ENCODE measurements around the gene ZFYVE9.
"Not testable (repeated sequence)": the region's sequence is repeated elsewhere in the genome, so short reads cannot be mapped to it uniquely, and the experiment has no call there.

Gene ZFYVE9

DNA sequence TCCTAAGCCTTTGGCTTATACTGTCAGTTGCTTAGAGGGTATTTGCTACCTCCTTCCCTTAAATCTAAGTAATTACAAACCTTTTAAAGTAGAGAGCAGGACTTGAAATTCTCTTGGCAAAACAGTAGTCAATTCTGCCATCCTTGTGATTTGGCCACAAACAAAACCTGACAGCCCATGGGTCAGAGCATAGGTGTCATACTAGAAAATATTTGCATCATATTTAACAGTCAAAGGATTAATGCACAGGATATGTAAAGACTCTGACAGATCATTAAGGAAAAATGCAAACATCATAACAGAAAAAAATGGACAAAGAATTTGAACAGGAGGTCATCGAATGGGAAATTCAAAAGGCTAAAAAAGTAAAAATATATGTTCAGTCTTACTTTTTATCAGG lies 50.5 kb downstream of the ZFYVE9 start:
- DNase-seq: no peak

DNA sequence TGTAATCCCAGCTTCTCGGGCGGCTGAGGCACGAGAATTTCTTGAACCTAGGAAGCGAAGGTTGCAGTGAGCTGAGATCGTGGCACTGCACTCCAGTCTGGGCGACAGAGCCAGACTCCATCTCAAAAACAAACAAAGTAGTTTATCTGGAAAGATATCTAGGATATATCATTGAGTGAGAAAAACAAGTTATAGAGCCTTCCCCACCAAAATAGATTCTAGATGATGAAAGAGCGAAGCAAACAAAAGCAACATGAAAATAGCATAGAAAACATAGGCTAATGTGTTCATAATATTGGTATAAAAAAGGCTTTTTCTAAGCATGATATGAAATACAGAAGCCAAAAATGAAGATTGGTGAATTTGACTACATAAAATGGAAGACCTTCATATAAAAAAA lies 52.1 kb downstream of the ZFYVE9 start:
- DNase-seq: no peak

GRCh38 chr1:52195161-52195560 lies 53.3 kb downstream of the ZFYVE9 start:
- no peak for DNase-seq

DNA sequence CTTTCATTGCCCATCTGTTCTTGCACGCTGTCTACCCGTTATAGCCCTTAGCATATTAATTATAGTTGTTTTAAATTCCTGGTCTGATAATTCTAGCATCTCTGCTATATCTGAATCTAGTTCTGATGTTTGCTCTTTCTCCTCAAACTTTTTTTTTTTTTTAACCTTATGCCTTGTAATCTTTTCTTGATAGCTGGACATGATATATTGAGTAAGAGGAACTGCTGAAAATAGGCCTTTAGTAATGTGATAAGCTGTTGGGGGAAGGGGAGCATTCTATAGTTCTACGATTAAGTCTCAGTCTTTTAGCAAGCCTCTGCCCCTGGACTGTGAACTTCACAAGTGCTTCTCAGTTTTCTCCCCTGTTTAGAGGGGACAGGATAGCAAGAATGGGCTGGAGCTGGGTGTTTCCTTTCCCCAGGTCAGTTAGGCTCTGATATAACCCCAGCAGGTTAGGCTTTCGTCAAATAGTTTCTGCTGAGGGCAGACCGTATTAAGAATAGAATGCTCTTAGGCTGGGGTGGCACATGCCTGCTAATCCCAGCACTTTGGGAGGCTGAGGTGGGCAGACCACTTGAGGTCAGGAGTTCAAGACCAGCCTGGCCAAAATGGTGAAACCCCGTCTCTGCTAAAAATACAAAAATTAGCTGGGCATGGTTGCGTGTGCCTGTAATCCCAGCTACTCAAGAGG lies 62.2 kb downstream of the ZFYVE9 start:
- DNase-seq: no peak

DNA sequence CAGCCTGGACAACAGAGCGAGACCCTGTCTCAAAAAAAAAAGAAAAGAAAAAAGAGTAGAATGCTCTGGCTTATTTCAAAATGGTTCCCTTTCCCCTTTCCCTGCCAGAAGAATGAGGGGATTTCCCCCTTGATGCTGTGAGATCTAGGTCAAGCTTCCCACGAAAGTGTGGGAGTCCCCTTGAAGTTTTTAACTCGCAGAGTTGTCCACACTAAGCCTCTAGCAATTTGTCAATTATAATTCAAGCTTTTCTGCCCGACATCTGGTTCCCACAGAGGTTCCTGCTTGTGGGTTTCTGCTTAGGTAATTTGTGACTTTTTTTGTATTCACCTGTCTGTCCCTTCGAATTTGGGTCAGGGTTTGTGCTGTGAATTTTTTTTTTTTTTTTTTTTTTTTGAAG lies 62.8 kb downstream of the ZFYVE9 start:
- DNase-seq: no peak

DNA sequence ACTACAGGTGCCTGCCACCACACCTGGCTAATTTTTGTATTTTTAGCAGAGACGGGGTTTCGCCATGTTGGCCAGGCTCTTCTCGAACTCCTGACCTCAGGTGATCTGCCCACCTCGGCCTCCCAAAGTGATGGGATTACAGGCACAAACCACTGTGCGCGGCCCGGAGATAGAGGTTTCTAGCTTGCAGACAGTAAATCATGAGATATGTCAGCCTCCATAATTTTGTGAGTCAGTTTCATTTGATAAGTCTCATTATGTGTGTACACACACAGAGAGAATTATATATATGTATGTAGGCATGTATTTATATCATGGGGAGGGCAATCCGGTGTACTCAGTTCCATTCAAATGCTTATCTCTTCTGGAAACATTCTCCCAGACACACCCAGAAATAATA lies 64.8 kb downstream of the ZFYVE9 start:
- not testable (repeated sequence) for DNase-seq

DNA sequence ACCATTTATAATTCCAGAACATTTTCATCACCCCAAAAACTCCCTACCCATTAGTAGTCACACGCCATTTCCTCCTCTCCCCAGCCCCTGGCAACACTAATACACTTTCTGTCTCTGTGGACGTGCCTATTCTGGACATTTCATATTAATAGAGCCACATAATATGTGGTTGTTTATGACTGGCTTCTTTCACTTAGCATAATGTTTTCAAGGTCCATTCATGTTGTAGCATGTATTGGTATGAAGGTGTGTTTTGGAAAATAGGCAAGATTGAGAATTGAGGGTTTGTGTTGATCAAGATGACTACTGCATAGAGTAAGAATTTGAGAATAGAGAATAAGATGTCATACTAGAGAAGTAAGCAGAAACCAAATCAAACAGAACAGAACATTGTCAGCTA lies 67.5 kb downstream of the ZFYVE9 start:
- no peak for DNase-seq

DNA sequence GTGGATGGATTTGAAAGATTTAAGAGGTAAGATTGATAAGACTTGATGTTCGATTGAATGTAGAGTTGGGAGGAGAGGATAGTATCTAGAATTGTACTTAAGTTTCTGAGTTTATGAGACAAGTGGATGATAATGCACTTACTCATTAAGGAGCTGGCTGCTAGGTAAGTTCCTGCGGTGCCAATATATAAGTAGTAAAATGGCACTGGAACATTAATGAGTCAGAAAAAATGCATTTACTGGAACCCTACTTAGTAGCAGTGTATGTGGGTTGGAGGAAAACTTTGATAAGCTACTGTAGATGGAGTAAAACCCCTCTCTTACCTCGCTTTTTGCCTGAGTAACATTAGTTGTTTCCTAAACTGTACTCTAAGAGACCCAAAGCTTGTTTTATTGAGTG lies 68.2 kb downstream of the ZFYVE9 start:
- no peak for DNase-seq

GRCh38 chr1:52216907-52217458 lies 75.1 kb downstream of the ZFYVE9 start:
- no peak for DNase-seq

- DNase-seq: no peak
Measured at GRCh38 chr1:52225174-52225573, 83.3 kb downstream of the ZFYVE9 start.

- no peak for DNase-seq
Measured at GRCh38 chr1:52229494-52229893, 87.6 kb downstream of the ZFYVE9 start.

- no peak for DNase-seq
Measured at GRCh38 chr1:52233463-52233862, 91.6 kb downstream of the ZFYVE9 start.

DNA sequence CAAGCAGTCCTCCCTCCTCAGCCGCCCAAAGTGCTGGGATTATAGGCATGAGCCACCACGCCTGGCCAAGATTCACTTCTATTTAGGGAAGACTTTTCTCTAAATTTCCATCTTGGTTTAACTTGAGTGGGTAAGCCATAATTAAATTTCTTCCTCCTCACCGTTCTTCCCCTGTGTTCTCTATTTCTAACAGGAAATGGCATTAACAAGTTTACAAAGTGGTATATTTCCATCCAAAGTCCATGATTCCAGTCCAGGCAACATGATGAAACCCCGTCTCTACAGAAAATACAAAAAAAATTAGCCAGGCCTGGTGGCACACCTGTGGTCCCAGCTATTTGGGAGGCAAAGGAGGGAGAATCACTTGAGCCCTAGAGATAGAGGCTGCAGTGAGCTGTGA lies 92.1 kb downstream of the ZFYVE9 start:
- no peak for DNase-seq

DNA sequence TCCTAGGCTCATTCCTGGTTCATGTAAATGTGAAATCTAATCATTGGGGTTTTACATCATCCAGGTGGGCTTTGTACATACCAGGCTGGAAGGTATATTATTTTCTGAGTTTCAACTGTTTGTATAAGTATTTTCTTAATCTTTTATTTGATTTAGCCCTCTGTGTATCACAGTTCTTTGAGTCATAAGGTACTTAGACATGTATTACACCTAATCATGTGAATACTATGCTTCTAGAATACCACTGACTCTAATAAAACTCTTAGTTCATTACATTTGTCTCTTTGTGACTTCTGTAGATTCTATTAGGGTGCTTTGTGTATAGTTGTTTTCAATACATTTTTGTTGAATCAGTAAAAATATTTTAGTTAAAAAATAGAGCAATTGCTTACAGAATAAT lies 92.8 kb downstream of the ZFYVE9 start:
- DNase-seq: no peak

GRCh38 chr1:52235646-52236045 lies 93.8 kb downstream of the ZFYVE9 start:
- no peak for DNase-seq

GRCh38 chr1:52237430-52237829 lies 95.5 kb downstream of the ZFYVE9 start:
- DNase-seq: peak; percentile 18

GRCh38 chr1:52238474-52238873 lies 96.6 kb downstream of the ZFYVE9 start:
- DNase-seq: no peak

- no peak for DNase-seq
Measured at GRCh38 chr1:52238887-52239707, 97.2 kb downstream of the ZFYVE9 start.

- no peak for DNase-seq
Measured at GRCh38 chr1:52239708-52240001, 97.8 kb downstream of the ZFYVE9 start.

DNA sequence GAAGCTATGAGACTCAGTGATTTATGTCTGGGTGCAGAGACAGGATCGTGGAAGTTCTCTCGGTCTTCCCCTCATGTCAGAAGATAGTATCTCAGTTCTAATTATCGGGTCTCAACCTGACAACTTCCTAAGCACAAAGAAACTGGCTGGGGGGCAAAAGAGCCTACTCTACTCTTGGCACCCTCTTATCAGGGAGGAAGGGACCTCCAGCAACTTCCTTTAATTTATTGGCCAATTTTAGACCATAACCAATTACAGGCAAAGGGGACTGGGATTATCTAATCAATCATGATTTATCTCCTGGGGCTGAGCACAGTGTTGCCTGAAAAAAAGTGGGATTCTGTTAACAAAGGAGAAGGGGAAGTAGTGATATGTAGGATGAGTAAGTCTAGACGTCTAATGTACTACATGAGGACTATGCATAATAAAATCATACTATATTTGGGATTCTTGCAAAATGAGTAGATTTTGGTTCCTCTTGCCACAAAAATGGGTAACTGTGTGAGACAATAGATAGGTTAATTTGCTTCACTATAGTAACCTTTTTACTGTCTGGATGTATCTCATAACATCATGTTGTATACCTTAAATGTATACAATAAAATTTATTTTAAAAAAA lies 98.8 kb downstream of the ZFYVE9 start:
- DNase-seq: no peak

DNA sequence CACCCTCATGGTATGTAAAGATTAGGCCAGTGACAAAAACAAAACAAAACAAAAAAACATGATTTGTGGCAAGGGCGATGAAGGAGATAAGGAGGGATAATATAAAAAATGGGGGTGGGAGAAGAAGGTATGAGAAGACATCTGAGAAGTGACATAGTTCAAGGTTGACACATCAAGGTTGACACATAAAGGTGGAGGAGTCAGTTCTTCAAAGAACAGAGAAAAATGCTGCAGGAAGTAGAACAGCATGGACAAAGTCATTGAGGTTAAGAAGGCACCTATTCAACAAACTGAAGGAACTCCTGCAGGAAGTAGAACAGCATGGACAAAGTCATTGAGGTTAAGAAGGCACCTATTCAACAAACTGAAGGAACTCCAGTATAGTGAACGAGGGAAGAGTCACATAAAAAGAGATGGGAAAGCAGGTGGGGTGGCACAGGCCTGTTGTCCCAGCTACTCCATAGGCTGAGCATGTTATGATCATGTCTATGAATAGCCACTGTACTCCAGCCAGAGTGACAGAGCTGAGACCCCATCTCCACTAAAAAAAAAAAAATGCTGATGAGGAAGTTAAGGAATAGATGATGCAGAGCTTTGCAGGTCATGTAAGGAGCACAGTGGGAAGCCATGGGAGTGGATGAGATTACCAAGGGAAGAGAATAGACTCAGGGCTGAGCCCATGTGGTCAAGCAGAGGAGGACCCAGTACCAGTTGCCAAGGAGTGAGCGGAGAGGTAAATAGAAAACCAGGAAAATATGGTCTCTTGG lies 101.5 kb downstream of the ZFYVE9 start:
- DNase-seq: no peak

GRCh38 chr1:52249831-52250230 lies 107.9 kb downstream of the ZFYVE9 start:
- no peak for DNase-seq

GRCh38 chr1:52253421-52253820 lies 111.5 kb downstream of the ZFYVE9 start:
- DNase-seq: no peak

Measured in activated CD4-positive, alpha-beta T cell treated with anti-CD3 and anti-CD28 coated beads, Interleukin-10, Interleukin-2, amounts not matched to agents 100 ng/mL and 50 ng/mL, durations not matched to agents 16 hours and 8 hours (primary cell).